ENCODE data around the gene KIRREL1.

The KIRREL1 gene

DNA sequence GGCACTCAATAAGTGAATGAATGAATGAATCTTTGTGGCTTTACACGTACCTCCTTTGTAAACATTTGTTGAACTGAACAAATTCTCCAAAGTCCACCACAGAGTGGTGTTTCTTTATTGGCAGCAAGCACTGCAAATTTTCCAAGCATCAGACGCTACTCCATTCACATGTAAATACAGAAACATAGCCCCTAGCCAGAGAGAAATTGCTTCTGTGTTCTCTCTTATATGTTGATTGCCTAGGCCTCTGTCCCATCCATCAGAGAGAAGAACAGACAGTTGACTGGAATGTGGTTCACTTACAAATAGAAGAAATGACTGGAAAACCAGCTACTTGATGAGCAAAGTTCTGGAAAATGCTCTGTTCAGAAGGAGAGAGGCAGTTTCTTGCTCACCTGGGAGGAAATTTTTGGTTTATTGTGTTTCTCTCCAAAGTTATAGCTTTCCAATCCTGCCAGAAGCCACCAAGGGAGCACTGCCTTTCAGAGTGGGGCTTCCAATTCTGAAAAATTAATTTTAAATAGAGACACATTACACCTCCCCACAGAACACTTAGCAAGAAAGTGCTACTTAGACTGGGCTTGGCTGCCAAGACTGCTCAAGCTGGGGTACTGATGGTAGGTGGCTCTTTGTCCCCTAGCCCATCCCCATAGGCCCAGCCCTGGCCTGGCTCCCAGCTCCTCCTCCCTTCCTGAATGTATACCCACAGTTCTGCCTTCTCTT lies 18.1 kb upstream of the KIRREL1 start:
- DNase-seq (ENCODE audit: low read depth, low spot score) = peak; percentile 35

- DNase-seq (ENCODE audit: low read depth, low spot score) = no peak
These were observed 16.6 kb upstream of the KIRREL1 start for GRCh38 chr1:157976888-157977287.

DNA sequence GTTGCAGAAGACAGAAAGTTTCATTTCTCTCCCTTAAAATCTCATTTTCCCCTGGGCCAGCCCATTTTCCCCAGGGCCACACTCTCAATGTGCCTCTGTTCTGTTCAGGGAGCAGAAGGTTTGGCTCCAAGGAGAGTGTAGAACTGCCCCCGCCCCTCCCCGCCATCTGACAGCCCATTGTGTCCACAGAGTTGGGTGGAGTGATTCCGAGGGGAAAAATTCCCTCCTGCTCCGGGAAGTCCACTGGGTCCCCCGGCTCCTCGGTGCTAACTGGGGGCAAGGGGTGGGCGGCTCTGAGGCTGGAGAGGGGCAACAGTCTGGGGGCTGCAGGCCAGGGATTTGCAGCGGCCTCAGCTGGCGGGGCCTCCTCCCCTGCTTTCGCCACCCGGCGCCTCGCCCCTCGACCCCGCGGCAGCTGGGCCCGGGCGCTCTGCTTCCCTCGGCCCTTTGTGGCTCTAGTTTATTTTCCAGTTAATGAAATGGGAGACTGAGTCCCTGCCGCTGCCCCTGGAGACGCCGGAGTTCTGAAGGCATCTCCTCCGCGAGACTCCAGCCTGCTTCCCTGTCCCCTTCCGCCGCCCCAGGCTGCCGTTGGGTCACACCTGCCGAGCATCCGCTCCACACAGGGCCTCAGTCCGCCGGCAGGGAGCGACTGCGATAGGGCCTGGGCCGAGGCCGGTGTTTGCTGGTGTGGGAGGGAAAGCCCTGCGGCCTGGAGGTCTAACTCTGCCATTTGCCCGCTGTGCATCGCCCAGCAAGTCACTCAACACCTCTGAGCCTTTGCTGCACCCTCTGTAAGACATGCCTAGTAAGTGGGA lies 14.7 kb upstream of the KIRREL1 start:
- no peak for DNase-seq (ENCODE audit: low read depth, low spot score)

- DNase-seq (ENCODE audit: low read depth, low spot score) = no peak
These were observed 11.3 kb upstream of the KIRREL1 start for GRCh38 chr1:157982136-157982535.

DNA sequence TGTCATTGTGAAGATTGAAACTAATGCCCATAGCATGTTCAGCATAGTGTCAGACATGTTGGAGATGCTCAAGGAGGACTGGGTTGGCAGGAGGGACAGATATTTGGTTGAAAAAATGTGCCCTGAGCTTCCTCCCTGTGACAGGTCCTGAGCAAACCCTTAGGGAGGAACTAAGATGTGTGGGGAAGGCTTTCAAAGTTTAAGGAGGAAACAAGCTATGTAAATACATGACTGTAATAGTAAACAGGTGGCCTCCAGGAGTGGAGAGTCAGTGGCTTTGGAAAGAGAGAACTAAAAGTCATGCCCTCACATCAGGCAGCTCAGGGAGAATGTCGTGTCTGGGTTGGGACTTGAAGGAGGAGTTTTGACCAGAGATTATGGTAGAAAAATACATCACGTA lies 9.7 kb upstream of the KIRREL1 start:
- DNase-seq (ENCODE audit: low read depth, low spot score) = no peak

GRCh38 chr1:157984469-157984868 lies 9.0 kb upstream of the KIRREL1 start:
- no peak for DNase-seq (ENCODE audit: low read depth, low spot score)

GRCh38 chr1:157985473-157985872 lies 8.0 kb upstream of the KIRREL1 start:
- no peak for DNase-seq (ENCODE audit: low read depth, low spot score)

DNA sequence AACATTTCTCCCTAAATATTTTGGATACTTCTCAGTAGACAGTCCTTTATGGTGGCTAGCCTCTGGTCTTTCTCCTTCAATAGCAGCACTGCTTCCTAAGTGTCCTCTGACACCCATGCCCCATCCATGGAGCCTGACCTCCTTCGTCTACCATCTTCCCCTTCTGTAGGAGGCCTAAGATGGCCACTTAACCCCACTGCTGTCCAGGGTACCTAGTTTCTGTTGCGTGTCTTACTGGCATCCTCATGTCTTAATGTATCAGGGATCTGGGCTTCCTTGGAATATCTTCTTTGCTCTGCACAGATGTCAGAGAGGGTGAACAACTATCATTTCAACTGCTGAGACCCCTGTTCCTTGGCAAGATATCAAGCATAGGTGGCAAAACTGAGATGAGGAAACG lies 5.4 kb upstream of the KIRREL1 start:
- DNase-seq (ENCODE audit: low read depth, low spot score) = no peak

- DNase-seq (ENCODE audit: low read depth, low spot score) = peak; percentile 86
These were observed 1.2 kb upstream of the KIRREL1 start for GRCh38 chr1:157992031-157992832.

DNA sequence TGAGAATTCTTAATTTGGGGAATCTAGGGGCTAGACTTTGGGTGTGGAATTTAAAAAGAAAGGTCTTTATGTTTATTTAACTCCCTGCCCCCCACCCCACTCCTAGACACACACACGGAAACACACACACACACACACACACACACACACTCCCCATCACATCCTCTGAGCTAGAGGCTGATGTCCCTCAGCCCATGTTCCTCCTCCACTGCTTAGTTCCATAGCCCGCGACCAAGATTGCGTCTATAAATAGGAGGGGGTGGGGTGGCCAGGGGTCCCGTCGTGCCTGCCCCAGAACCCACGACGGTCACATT lies 655 bp upstream of the KIRREL1 start:
- no peak for DNase-seq (ENCODE audit: low read depth, low spot score)

DNA sequence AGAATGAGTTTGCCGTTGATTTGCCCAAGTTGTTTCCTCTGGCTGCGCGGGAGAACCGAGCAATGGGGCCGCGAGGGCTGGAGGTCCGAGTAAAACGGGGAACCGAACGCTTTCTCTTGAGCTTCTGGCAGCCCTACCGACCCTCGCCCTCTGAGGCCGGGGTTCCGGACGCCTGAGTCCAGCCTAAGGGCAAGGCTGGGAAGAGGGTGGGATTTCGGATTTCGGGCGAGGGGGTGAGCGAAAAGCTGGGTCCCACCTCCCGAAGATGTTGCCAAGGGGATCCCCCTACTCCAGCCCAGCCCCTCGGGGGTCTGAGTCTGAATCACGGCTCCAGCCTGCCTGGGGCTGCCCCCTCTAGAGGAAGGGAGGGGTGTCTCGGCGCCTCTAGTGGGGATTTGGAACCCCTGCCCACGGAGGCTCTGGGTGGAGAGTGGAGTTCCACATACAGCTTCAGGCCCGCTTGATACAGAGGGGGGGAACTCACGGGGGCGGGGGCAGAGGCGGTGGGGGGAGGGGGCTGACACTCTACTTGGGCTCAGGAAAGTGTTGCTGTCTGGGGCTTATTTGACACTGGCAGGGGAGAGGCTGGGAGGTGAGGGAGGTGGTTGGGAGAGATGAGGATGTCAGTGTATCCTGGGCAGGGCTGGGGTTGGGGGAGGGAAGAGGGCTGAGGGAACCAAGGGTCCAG lies 617 bp downstream of the KIRREL1 start:
- peak; percentile 46 for DNase-seq (ENCODE audit: low read depth, low spot score)

DNA sequence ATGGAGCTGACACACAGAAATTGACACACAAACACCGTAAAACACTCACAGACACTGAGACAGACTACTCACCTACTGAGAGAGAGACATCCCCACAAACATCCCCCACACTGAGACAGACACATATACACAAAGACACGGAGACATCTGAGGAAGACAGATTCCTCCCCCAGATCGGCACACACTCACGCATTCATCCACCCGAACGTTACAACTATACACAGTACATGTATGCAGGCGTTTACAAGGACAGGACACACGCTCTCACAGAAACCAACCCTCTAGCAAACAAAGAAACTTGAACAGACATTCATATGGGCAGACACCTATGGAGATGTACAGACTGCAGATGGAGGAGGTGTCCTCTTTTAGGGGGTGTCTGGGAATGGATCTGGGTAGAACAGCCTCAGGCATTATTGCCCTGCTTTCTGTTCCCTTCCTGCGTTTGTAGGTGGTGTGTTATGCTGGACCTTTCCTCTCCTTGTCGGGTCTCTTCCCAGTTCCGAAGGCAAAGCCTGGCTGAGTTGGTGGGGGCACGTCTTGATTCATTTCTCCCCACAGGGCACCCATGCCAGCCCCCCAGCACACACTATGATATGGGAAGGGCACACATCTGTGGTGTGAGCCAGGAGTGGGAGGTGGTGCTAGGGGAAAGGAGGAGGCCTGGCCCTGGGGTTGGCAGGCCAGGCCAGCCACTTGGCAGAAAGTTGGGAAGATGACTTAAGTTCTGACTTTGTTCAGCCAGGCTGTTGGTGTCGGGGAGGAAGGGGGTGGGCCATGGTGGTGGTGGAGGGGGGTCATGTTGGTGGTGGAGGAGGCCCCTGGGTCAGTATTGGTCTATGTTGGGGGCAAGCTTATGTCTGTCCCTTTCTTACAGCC lies 1.5 kb downstream of the KIRREL1 start:
- peak; percentile 65 for DNase-seq (ENCODE audit: low read depth, low spot score)

DNA sequence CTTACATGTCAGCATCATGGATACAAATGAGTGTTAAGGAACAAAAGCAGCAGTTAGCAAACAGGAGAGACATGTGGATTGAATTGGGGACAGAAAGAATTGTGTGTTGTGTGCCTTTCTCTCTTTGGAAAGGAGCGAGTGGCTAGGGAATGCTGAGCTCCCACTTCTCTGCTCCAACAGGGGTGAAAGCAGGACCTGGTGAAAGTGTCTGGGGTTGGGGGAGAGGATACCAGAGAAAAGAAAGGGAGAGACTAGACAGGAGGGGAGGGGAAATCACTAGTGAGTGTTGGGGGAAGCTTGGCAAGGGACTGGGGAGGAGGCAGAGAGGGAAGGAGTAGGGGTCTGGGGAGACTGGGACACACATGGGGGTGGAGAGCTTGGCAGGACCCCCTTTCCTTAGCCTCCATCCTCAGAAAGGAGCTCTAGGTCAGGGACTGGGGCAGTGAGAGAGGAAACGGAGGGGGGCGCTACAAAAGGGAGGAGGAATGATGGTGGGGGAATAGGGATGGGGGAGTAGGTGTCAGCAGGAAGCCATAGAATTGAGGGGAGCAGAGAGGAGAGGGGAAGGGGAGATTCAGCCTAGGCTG lies 2.2 kb downstream of the KIRREL1 start:
- DNase-seq (ENCODE audit: low read depth, low spot score) = no peak

GRCh38 chr1:157996433-157996832 lies 3.0 kb downstream of the KIRREL1 start:
- DNase-seq (ENCODE audit: low read depth, low spot score) = no peak

DNA sequence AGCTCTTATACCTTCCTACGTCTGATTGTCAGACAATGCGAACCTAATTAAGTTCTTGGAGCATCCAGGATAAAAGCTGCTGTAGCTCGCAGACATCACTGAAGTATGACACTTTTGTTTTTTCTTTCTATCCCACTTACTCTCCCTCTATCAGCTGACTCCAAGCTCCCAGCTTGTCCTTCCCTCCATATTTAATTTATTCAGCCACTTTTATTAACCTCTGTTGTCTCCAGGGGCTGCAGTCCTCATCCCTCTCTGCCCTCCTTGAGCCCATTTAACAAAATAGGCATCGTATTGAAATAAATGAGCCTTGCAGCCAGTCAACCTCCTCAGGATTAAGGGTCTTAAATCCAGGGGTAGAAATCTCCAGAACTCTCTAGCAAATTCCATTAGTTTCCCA lies 7.1 kb downstream of the KIRREL1 start:
- no peak for DNase-seq (ENCODE audit: low read depth, low spot score)

- no peak for DNase-seq (ENCODE audit: low read depth, low spot score)
These were observed 8.7 kb downstream of the KIRREL1 start for GRCh38 chr1:158002022-158002630.

GRCh38 chr1:158002631-158003405 lies 9.4 kb downstream of the KIRREL1 start:
- peak; percentile 64 for DNase-seq (ENCODE audit: low read depth, low spot score)

DNA sequence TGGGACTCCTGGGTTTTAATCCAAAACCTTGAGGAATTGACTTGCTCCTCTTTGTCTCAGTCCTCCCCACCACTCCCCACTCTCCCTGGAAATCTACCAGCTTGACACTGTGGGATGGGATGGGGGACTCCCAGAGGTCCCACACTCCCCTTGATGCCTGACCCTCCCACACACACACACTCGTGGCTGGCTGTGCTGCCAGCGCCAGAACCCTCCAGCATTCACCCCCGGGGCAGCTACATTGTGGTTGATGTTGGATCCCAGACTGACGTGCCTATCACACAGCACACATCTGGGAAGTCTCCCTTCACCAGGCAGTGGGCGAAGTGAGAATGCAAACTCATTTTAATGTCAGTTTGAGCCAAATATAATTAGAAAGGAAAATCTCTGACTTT lies 10.0 kb downstream of the KIRREL1 start:
- DNase-seq (ENCODE audit: low read depth, low spot score) = peak; percentile 69

GRCh38 chr1:158005224-158005623 lies 11.8 kb downstream of the KIRREL1 start:
- DNase-seq (ENCODE audit: low read depth, low spot score) = no peak
